Breast epithelium (tissue), 4 donors: ENCODE data around the gene TMEM202. TPM values are rescaled to one million over a fixed set of nuclear protein-coding genes. Genes with fewer than 3 reads are reported as not detected.
"Not testable (repeated sequence)": the region's sequence is repeated elsewhere in the genome, so short reads cannot be mapped to it uniquely, and the experiment has no call there.

Source experiments
- DNase-seq, 2 donors: peaks; one replicate each; pipeline ENCODE4 v3.0.0-alpha.2; 2019; ENCODE audit warnings: low spot score in 2 of 2
- H3K27ac ChIP-seq, 2 donors: fragments of 200-600 bp; sonication (generic) in 1 of 2; one replicate each; pipeline ENCODE4 v1.5.1; 2016 to 2019; ENCODE audit warnings: mild to moderate bottlenecking in 1 of 2
- H3K27me3 ChIP-seq, 2 donors: fragments of 200-600 bp; sonication (generic) in 1 of 2; one replicate each; pipeline versions ENCODE4 v1.5.1 to v1.6.0; 2017 to 2019; ENCODE audit warnings: control low read depth in 1 of 2, mild to moderate bottlenecking in 1 of 2
- H3K36me3 ChIP-seq: fragments of 200-600 bp; one replicate; pipeline ENCODE4 v1.5.1; 2019
- H3K4me1 ChIP-seq, 2 donors: fragments of 200-600 bp; sonication (generic); one replicate each; pipeline ENCODE4 v1.5.1; 2016 to 2019; ENCODE audit warnings: control low read depth in 1 of 2
- H3K4me3 ChIP-seq, 3 donors: fragments of 200-600 bp; sonication (generic); 1 replicate in 2 of 3; 2 replicates in 1 of 3; pipeline ENCODE4 v1.5.1; 2016 to 2019; ENCODE audit warnings: mild to moderate bottlenecking in 3 of 3, moderate library complexity in 2 of 3
- H3K9me3 ChIP-seq, 2 donors: fragments of 200-600 bp; sonication (generic) in 1 of 2; one replicate each; pipeline ENCODE4 v1.5.1; 2016 to 2019; ENCODE audit warnings: control low read depth in 1 of 2
- CTCF ChIP-seq, 3 donors: fragments of 450-650 bp; IDR thresholded peaks; one replicate each; pipeline ENCODE4 v1.5.1; 2016 to 2017; ENCODE audit warnings: antibody characterized with exemption in 3 of 3, mild to moderate bottlenecking in 3 of 3, moderate library complexity in 3 of 3
- POLR2A ChIP-seq: fragments of 450-650 bp; IDR thresholded peaks from one replicate; pipeline ENCODE4 v1.6.1; 2016; ENCODE audit warnings: antibody characterized with exemption, mild to moderate bottlenecking, moderate library complexity
- POLR2AphosphoS5 ChIP-seq, 3 donors: sonication (generic); formaldehyde crosslinking; IDR thresholded peaks; one replicate each; pipeline ENCODE4 v1.6.1; 2017; ENCODE audit warnings: antibody characterized with exemption in 3 of 3
- intact Hi-C: fragments of 100-400 bp; cut with DNase I; formaldehyde crosslinking; loops from one replicate; pipeline ENCODE4 v1.15.1; 2023; ENCODE audit warnings: low total_unique reads
- total RNA-seq, 3 donors: library from RNA; depleted of rRNA; stranded (reverse); fragments of >200 nt; gene quantifications; one replicate each; pipeline ENCODE4 v1.1.0, GENCODE V29; 2016

Gene TMEM202
- total RNA-seq, 3 donors from 2014 or later: not detected

DNA sequence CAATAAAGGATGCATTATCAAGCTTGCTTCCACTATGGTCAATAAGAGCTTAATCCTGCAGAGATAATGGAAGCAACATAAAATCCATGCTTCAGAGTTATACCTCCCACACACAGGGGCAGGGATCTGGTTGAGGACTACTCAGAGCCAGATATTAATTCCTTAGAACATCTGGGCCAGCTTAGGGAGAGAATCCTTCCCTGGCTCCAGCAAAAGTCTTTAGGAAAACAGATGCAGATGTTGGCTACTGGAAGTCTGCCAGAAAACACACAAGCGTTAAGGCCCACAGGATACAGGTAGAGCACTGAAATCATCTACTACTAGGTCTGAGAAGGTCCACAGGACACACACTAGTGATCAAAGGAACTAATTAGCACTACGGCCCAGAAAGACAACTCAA lies 25.2 kb downstream of the TMEM202 start:
- TF ChIP-seq CTCF (IDR thresholded peaks at IDR 0.05) (no peak), POLR2A (no peak), POLR2AphosphoS5 (IDR thresholded peaks at IDR 0.05) (no peak)
- H3K27me3 ChIP-seq: no peaks in the 10 kb centered on the region
- H3K27ac ChIP-seq: no peak overlapping the region
- no peaks in the 10 kb centered on the region for H3K36me3 ChIP-seq
- peaks cover 4 to 7% of the 10 kb centered on the region in 2 donors for H3K9me3 ChIP-seq
- H3K4me3 ChIP-seq: no peak overlapping the region
- DNase-seq: no peak
- intact Hi-C loops: no loop called here
- no peaks in the 10 kb centered on the region for H3K4me1 ChIP-seq

GRCh38 chr15:72426753-72427152 lies 28.6 kb downstream of the TMEM202 start:
- Histone ChIP-seq H3K27ac (no peak overlapping the region), H3K9me3 (peaks cover 4 to 7% of the 10 kb centered on the region in 2 donors), H3K4me1 (no peaks in the 10 kb centered on the region), H3K36me3 (no peaks in the 10 kb centered on the region), H3K27me3 (no peaks in the 10 kb centered on the region), H3K4me3 (no peak overlapping the region)
- no peak for DNase-seq
- intact Hi-C loops: no loop called here
- TF ChIP-seq CTCF (IDR thresholded peaks at IDR 0.05): no peak
- TF ChIP-seq POLR2A: no peak
- no peak for TF ChIP-seq POLR2AphosphoS5 (IDR thresholded peaks at IDR 0.05)

DNA sequence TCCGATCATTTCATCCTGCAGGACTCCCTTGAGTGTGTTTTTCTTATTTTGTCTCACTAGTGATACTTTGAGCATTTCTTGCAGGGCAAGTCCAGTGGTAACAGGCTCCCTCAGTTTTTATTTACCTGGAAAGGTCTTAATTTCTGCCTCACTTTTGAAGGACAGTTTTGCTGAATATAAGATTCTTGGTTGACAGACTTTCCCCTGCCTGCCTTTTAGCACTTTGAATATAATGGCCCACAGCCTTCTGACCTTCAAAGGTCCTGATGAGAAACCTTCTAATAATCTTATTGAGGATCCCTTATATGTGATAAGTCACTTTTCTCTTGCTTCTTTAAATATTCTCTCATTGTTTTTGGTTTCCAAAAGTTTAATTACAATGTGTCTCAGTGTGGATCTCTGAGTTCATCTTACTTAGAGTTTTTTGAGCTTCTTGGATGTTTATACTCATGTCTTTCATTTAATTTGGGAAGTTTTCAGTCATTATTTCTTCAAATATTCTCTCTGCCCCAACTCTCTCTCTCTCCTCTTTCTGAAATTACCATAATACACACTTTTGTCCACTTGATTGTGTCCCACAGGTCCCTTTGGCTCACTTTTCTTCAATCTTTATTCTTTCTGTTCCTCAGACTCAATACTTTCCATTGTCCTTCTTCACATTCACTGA lies 39.7 kb downstream of the TMEM202 start:
- Histone ChIP-seq H3K27ac (no peak overlapping the region), H3K4me3 (no peak overlapping the region), H3K9me3 (peaks cover 11 to 20% of the 10 kb centered on the region in 2 donors), H3K27me3 (no peaks in the 10 kb centered on the region), H3K4me1 (no peaks in the 10 kb centered on the region), H3K36me3 (no peaks in the 10 kb centered on the region)
- intact Hi-C loops: no loop called here
- no peak for DNase-seq
- TF ChIP-seq POLR2A (no peak), CTCF (IDR thresholded peaks at IDR 0.05) (no peak), POLR2AphosphoS5 (IDR thresholded peaks at IDR 0.05) (no peak)

GRCh38 chr15:72442848-72443247 lies 44.7 kb downstream of the TMEM202 start:
- H3K4me1 ChIP-seq, H3K27ac ChIP-seq, H3K27me3 ChIP-seq, DNase-seq, H3K4me3 ChIP-seq, H3K9me3 ChIP-seq, intact Hi-C loops, H3K36me3 ChIP-seq: not testable (repeated sequence)

DNA sequence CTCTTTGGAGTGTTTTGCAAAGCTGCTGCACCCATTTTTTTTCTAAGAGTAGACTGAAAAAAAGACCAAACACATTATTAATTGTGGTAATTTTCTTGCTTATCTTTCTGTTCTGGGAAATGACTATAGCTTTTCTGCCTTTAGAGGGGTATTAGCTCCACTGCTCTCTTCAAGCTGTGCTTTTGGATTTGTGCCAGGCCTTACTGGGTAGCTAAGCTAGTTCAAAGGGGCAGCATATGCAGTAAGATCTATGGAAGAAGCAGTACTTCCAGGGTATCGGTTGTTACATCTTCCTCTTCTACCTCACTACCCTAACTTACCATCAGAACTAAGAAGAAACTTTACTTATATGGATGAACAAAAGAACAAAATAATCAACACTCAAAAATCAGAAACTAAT lies 47.3 kb downstream of the TMEM202 start:
- Histone ChIP-seq H3K27ac (no peak overlapping the region), H3K4me1 (no peaks in the 10 kb centered on the region), H3K27me3 (no peaks in the 10 kb centered on the region), H3K36me3 (no peaks in the 10 kb centered on the region), H3K4me3 (no peak overlapping the region), H3K9me3 (no peaks in the 10 kb centered on the region)
- intact Hi-C loops: no loop called here
- no peak for TF ChIP-seq CTCF (IDR thresholded peaks at IDR 0.05)
- TF ChIP-seq POLR2AphosphoS5 (IDR thresholded peaks at IDR 0.05): no peak
- TF ChIP-seq POLR2A: no peak
- DNase-seq: no peak

DNA sequence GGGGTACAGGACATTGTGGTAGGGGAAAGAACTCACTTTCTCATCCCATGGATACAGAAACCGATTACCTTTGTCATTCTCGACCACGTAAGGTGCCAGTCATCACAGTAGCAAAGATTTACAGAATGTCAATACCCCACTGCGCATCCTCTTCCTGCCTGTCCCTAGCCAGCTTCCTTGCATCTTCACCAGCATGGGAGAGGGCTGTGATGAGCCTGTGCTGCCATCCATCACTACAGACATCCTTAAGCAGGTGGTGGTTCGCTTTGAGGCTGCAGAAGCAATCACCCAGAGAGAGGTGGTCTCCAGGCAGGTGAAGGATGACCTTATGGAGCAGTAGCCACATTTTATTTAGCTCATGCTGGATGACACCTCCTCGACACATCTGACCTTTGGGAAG lies 52.7 kb downstream of the TMEM202 start:
- TF ChIP-seq POLR2A (no peak), CTCF (IDR thresholded peaks at IDR 0.05) (no peak), POLR2AphosphoS5 (IDR thresholded peaks at IDR 0.05) (no peak)
- intact Hi-C loops: no loop called here
- no peak for DNase-seq

More for the DNA sequence above, 52.7 kb downstream of the TMEM202 start:
- no peaks in the 10 kb centered on the region for H3K4me1 ChIP-seq
- H3K4me3 ChIP-seq: no peak overlapping the region
- no peaks in the 10 kb centered on the region for H3K36me3 ChIP-seq
- H3K27ac ChIP-seq: no peak overlapping the region
- H3K27me3 ChIP-seq: no peaks in the 10 kb centered on the region
- H3K9me3 ChIP-seq: no peaks in the 10 kb centered on the region
